ENCODE data around the gene RPS6KC1.

Gene RPS6KC1

DNA sequence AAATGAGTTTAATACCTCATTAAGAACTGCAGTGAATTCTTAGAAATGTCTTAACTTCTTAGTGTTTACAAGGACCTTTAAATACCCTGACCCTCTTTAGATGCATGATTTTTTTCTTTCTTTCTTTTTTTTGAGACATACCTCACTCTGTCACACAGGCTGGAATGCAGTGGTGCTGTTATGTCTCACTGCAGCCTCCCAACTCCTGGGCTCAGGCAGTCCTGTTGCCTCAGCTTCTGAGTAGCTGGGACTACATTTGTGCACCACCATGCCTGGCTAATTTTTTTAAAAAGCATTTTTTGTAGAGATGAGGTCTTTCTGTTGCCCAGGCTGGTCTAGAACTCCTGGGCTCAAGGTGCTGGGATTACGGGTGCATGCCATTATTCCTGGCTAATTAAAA lies 191.8 kb downstream of the RPS6KC1 start:
- DNase-seq (ENCODE audit: low spot score), result no peak

DNA sequence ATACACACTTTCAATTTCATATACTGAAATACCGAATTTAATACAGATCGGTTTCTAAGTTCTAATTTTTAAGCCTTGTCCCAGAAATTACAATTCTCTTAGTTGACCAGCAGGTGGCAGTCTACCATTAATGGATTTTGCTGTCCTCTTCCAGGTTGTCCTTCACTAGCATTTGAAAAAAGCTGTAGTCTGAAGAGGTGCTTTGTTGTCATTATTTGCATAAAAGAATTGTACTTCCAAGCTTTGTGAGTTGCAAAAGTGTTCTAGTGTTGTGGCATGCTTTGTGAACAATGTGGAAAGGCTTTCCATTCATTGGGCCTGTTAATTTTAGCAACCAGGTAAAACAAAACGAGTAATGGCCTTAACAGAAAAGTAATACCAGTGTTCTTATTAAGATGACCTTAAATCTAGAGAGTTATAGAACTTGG lies 193.6 kb downstream of the RPS6KC1 start:
- DNase-seq (ENCODE audit: low spot score), result peak; percentile 29

DNA sequence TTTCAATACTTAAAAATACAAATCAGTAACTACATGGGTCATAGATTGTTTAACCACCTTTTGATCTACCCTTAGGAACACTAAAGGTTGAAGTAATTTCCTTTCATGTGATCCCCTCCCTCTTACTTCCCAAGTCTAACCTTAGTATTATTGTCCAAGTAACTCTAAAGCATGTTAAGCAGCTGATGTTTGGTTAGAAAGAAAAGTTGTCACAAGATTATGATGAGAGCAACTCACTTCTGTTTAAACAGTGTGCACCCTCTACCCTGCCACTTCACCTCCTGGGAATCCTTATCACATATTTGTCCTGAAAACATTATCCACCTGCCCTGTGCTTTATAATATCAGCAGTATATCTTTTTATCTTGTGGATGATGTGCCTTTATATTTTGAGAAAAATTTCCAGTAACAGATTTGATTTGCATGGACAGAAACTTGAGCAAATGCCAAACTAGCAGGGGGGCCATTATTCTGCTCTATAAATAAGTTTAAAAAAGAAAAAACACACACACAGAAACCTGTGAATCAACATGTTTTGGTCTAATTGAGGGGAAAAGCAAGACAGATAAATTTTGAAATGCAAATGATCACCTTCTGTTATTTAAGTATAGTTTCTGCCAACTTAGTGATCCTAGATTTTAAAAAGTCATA lies 194.3 kb downstream of the RPS6KC1 start:
- DNase-seq (ENCODE audit: low spot score), result no peak

DNA sequence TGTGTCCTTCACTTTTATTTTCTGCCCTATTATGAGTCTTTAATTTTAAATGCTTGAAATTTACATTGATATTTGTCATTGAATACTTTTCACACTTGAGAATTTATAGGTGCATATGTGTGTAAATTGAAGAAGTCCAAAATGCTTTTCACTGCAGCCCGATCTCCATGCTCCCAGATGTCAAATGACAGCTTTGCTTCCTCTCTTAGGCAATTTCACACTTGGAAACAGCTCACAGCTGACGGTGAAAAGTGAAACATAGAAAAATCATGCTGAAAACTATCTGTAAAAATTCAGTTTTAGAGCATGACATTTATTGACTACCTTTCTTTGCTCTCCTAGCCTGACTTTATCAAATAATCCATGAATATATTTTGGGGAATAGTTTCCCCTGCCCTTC lies 196.0 kb downstream of the RPS6KC1 start:
- DNase-seq (ENCODE audit: low spot score), result no peak

DNA sequence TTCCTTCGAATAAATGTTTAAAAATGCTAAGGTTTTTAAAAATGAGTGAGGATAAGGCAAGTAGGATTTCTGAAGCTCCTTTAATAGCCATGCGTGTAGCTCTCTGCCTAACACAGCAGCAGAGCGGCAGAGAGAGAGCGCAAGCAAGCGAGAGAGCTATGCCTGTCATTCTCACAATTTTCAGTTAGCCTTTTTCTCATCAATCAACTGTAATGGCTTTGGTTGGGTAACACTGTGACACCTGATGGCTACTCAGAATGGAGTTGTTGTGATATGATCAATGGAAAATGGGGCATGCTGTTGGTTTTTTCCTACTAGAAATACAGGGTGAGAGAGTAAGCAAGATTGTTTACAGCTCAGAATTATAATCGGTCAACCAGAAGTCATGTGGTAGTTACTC lies 198.4 kb downstream of the RPS6KC1 start:
- no peak for DNase-seq (ENCODE audit: low spot score)

DNA sequence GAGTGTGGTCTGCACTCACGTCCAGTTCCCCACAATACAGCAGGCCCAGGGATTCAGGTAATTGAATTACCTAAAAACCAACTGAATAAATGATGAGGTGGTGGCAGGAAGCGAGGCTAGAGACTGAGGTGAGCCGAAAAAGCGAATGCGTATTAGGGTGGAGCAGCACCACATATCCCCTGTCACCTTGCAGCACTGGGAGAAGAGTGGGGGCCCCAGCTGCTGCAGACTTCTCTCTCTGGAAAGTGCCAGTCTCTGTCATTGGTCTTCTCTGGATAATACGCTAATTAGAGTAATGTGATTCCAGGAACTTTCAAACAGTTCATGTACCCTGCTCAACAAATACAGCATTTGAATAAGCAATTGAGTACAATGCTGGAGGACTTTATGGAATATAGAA lies 199.0 kb downstream of the RPS6KC1 start:
- DNase-seq (ENCODE audit: low spot score), result no peak

DNA sequence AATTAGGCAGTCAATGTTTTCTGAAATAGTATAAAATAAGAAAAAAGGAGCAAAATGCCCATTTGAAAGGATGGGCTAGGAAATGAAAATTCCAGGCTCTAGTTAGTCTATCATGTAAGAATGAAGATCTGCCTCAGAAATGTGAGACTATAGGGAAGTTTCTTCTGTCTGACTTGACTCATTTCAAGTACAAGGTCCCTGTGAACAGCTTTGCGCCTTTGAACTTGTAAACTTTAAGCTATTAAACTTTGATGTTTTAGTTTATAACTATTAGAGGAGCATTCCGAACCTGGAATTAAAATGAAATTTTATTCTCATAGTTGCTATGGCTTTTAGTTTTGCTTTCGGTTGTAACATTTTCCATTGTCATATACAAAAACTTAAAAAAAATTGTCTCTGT lies 199.4 kb downstream of the RPS6KC1 start:
- no peak for DNase-seq (ENCODE audit: low spot score)

DNA sequence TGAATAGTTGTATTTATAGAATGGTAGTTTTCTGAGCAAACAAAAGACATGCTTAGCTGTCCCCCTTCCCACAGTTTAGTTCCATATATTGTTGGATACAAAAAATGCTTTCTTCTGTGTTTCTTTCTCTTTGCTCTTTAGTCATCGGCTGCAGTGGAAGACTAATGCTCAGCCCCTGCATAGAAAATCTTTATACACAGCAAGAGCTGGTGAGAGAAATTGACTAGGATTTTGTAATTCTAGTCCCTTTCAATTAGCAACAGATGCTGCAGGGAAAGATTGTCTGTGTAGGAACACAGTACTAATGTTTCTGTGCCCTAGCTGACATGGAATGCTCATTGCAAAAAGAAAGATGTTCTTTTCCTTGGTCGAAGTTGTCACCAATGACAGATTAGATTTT lies 200.9 kb downstream of the RPS6KC1 start:
- no peak for DNase-seq (ENCODE audit: low spot score)

DNA sequence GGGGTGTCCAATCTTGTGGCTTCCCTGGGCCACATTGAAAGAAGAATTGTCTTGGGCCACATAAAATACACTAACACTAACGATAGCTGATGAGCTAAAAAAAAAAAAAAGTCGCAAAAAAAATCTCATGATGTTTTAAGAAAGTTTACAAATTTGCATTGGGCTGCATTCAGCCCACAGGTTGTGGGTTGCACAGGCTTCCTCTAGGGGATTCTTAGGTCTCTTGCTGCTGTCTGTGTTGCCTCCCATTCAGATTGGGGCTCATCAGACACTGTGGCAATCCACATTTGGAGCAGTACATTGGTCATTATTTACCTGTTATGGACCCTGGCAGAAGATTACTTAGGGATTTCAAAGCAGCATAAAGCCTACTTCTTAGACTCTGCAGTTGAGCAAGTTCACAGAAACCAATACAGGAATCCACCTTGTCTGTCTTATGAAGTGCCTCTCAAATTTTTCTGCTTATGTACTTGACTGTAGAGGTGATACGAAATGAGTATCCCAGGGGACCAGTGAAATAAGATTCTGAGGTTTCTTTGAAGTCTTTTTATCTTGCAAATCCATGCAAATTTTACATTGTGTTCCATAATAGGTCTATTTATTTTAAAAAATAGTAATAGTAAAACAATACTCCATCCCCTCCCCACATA lies 205.5 kb downstream of the RPS6KC1 start:
- DNase-seq (ENCODE audit: low spot score), result no peak

DNA sequence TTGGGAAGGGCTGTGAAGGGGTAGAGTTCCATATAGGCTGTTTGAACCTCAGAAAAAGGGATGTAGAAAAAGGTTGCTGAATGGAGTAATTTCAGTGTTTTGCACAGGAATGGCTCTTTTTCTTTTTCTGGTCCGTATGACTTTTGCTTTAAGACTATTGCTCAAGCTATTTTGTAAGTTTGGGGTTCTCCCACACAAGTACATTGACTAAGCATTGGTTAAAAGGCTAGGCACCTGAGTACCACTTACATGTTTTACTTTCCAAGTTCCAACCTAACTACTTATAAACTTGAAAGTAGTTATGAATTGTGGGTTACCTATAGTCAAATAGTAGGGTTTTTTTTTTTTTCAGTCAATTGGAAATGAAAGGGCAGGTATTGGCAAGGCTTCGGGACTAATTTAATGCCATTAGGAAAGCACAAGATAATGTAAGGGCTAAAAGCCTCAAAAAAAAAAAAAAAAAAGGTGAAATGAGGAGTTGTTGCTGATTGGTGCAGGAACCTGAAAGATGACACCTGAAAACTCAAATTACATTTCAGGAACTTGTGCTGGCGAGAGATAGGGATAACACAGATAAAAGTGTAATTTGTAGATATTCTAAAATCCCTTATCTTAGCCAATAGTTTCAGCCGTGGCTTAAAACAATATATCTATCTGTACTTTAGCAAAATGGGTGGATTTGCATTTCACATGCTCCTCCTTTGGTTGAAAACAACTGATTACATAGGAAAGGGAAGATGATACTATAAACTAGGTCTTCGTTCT lies 209.5 kb downstream of the RPS6KC1 start:
- no peak for DNase-seq (ENCODE audit: low spot score)

DNA sequence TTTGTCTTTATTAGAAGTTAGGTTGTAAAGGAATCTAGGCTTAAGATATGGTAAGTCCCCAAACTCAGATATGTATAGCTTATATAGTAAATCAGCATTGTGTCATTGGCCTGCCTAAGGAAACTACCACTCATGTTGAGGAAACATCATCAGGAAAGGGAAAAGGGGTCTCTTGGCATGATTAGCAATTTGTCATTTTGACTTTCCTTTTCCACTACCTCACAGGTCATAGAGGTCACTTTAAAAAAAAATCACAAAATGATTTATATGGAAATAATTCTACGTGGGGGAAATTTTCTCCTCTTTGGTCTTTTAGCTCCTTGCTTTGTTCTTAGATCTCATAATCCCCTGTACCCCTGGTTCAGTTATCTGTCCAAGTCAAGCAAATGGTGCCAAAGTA lies 213.5 kb downstream of the RPS6KC1 start:
- no peak for DNase-seq (ENCODE audit: low spot score)

DNA sequence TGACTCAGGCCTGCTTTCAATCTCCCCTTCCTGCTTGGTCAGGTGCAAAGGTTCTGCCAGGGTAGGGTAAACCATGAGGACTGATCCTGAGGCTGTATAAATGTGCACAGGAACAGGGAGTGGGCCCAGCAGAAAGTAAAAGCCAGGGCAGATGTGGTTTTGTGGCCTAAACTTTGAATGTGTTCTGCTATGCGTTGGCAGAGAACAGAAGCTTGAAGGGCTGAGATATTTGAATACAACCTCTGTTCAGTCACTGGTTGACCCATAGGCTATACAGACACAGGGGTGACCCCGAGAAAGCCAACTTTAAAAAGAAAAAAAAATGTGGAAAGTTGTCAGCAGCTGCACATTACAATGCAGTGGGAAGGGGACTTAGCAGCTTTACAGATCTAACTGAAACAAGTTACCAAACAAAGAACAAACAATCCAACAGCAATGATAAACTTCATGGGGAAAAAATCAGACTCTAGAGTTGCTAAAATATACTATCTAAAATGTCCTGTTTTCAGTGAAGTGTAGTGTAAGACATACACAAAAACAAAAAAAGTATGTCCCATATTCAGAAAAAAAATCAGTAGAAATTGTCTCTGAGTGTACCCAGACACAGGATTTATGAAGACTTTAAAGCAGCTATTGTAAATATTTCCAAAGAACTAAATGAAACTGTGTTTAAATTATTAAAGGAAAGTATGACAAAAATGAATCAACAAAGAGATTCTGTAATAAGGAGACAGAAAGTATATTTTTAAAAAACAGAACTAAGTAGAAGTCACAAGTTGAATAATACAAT lies 216.1 kb downstream of the RPS6KC1 start:
- DNase-seq (ENCODE audit: low spot score), result no peak

DNA sequence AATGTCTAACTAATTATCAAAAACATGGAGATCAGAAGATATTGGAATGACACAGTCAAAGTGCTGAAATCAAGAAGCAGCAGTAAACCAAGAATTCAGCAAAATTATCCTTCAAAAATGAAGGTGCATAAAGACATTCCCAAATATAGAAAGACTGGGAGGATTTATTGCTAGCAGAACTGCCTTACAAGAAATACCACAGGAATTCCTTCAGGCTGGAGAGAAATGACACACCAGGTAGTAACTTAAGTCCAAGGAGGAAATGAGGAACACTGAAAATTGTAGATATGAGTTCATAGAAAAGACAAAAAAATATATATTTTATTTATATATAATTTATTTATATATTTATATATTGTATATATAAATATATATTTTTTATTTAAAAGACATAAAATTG lies 217.2 kb downstream of the RPS6KC1 start:
- DNase-seq (ENCODE audit: low spot score), result no peak

DNA sequence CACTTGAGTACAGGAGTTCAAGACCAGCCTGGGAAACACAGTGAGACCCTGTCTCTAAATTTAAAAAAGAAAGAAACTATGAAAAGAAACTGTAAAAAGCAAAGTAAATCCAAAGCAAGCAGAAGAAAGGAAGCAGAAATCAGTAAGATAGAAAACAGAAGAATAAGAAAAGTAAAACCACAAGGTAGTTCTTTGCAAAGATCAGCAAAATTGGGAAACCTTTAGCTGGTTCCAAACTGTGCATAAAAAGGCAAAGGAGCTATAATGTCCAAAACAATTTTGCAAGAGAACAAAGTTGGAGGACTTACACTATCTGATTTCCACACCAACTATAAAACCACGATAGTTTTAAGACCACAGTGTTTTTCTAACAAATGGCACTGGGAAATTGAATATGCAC lies 218.8 kb downstream of the RPS6KC1 start:
- DNase-seq (ENCODE audit: low spot score), result no peak

DNA sequence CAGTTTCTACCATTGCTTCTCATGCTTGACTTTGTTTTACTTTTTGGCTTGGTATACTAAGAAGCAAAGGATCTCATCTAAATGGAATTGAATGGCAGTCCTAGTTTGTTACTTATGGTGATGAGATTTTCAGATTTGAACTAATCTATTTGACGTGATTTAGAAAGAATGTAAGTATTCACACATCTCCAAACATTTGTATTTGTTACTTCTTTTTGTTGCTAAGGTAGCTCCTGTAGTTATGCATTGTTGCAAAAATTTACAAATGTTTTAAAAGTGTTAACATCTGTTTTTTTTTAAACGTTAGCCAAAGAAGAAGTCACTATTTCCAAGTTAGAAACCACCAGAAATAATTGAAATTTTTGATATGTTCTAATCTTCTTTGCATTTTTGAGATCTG lies 222.5 kb downstream of the RPS6KC1 start:
- no peak for DNase-seq (ENCODE audit: low spot score)

DNA sequence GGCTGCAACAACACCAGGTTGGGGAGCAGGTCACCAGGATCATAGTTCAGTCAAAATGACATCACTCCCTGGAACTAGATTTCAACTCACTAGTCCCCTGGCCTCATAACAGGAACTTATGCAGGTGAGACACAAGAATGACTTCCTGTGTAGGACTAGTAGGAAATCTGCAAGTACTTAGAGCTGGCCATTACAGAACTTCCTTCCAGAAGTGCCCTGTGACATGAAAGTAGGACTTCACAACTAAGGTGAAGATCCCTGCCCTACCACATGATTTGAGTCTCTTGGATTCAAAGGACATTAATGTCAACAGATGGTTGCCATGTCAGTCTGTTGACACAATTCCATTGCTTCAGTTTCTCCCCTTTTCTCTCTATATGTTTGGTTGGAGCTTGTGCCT lies 223.1 kb downstream of the RPS6KC1 start:
- no peak for DNase-seq (ENCODE audit: low spot score)

DNA sequence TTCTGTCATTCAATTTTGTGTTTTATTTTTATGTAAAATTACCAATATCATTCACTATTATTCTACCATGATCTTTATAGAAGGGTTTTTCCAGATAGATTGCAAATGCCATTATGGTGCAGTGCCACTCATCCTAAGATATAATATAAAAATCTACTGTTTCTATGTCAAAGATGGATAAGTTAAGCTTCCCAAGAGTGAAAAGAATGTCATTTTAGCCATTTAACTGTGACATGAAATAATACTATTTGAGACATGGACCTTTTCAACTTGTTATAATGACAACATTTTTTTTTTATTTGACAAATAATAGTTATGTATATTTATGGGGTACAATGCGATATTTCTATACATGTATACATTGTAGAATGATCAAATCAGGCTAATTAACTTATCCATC lies 224.3 kb downstream of the RPS6KC1 start:
- DNase-seq (ENCODE audit: low spot score), result no peak

DNA sequence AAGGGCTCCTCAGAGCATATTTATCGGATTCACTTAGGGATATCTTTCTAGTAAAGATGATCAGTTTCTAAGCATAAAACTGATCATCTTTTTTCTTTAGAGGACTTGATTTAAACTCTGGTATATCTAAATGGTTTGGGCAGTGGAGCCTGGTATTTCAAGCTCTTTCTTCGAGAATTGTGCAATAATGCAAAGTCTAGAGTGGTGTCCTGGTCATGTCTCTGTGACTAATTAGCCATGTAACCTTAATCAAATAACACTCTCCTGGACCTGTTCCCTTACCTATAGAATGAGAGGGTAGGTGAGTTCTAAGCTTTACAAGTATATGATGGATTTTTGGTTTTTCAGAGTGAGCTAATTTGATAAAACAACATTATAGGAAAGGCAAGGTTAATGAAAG lies 225.2 kb downstream of the RPS6KC1 start:
- no peak for DNase-seq (ENCODE audit: low spot score)

DNA sequence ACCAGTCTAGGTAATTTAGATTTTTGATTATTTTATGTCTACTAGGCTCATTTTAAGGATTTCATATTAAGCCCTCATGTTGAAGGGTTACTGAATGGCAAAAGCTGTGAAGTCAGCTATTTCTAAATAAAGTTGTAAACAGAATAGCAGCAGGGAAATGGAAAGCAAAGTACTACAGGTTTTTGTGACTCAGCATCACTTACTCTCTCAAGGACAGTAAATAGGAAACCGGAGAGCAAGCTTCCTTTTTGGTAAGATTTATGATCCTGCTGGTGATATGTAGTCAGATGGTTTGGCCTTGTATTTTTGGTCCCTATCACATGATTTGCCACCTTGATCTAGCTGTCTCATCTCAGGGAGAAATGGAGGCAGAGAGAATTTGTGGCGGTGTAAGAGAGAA lies 226.0 kb downstream of the RPS6KC1 start:
- DNase-seq (ENCODE audit: low spot score), result no peak

DNA sequence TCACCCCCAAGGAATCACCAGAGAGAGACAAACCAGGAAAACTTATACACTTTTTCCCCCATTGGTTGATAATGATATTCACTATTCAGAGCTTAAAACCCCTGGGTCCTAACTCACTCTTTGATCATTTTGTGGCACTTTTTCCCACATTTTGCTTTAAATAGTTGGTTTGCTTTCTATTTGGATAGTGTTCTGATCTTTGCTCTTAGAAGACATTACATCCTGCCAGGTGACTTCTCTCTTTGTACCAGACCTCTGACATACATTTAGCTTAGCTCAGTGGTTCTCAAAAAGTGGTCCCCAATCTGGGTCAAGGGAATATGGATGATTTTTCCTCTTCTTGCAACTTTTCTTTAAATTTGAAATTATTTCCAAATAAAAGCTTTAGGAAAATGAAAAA lies 228.4 kb downstream of the RPS6KC1 start:
- DNase-seq (ENCODE audit: low spot score), result no peak

DNA sequence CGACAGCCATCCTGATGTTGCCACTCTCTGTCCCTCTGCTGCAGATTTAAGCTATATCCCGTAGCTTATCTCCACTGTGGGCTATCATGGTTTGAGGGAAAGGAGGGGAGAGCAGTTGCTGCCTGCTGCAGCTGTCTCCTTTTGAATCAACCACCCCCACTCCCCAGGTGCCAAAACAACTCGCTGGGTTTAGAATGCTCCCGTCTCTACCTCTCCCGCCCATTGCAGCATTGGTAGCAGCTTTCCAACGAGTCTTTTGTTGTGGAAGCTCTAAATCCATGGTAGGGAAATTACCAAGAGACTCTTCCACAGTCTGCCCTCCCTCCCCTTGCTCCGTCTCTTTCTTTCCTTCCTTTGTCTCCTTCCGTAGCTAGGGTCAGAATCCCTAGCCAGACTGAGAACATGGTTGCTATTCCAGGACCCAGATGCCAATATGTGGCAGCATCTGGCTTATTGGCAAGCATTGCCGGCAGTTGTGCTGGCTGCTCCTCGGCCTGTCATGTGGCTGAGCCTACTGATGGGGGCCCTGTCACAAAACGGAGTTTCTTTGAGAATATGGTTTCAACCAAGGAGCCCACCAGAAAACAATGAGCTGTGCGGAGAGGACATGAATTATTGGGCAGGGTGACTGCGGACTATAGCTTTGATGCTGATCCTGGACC lies 230.7 kb downstream of the RPS6KC1 start:
- no peak for DNase-seq (ENCODE audit: low spot score)

DNA sequence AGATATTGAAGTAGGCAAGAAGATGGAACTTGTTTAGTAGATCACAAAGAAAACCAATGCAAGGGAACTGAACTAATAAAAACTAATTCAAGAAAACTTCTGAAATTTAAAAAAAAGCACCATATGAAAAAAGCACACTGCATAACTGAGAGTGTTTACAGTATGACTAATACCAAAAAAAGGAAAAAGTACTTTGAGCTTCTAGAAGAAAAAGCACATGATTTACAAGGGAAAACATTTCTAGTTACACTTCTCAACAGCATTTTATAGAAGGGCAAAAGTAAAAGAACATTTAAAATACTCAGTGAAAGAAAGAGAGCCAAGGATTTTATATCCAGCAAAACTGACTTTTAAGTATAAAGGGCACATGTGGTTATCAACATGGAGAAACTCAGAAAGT lies 233.6 kb downstream of the RPS6KC1 start:
- no peak for DNase-seq (ENCODE audit: low spot score)
